HEK293 (cell line): ENCODE results near the gene COA8.

Source experiments
- CTCF ChIA-PET: fragments of 350-600 bp; formaldehyde crosslinking; extraction: SDS; loops from one replicate; lab custom pipeline; 2021; ENCODE audit warnings: antibody characterized with exemption; lab: Yijun Ruan, JAX
- POLR2A ChIA-PET: fragments of 300-600 bp; formaldehyde crosslinking; extraction: SDS; loops from one replicate; lab custom pipeline; 2020; ENCODE audit warnings: antibody characterized with exemption, inconsistent platforms; lab: Yijun Ruan, JAX
- H3K27ac ChIP-seq: fragments of 200-500 bp; sonication (Bioruptor generic); 2 replicates; pipeline ENCODE4 v1.5.1; 2014; ENCODE audit warnings: low read depth, low read length, control low read depth, inconsistent platforms; ENCODE audit errors: extremely low read depth
- H3K36me3 ChIP-seq, 2 experiments: fragments of 200-500 bp in 1 of 2; sonication (Bioruptor generic) in 1 of 2; 1 replicate in 1 of 2; 2 replicates in 1 of 2; pipeline ENCODE4 v1.5.1; 2014 to 2017; ENCODE audit warnings: inconsistent platforms in 2 of 2, low read length in 2 of 2; ENCODE audit not compliant: control insufficient read depth in 2 of 2, insufficient read depth in 1 of 2
- H3K4me1 ChIP-seq: fragments of 200-500 bp; sonication (Bioruptor generic); 2 replicates; pipeline ENCODE4 v1.5.1; 2014; ENCODE audit warnings: mild to moderate bottlenecking, low read length, inconsistent platforms; ENCODE audit not compliant: control insufficient read depth, insufficient read depth
- H3K4me3 ChIP-seq: 2 replicates; pipeline ENCODE4 v1.5.1; 2011; ENCODE audit warnings: low read depth, mild to moderate bottlenecking, control low read depth, low read length, moderate library complexity
- H3K9me3 ChIP-seq: fragments of 200-500 bp; sonication (Bioruptor generic); 2 replicates; pipeline ENCODE4 v1.5.1; 2014; ENCODE audit warnings: low read depth, low read length, inconsistent platforms; ENCODE audit not compliant: control insufficient read depth, insufficient read depth
- GFI1B ChIP-seq: fragments of 450-650 bp; formaldehyde crosslinking; IDR thresholded peaks from 2 replicates; pipeline ENCODE4 v1.5.1; 2016; ENCODE audit warnings: missing biosample characterization, missing genetic modification characterization
- GLI4 ChIP-seq: fragments of 450-650 bp; formaldehyde crosslinking; IDR thresholded peaks from 2 replicates; pipeline ENCODE4 v1.5.1; 2016; ENCODE audit warnings: missing biosample characterization, missing genetic modification characterization
- KLF1 ChIP-seq: fragments of 450-650 bp; formaldehyde crosslinking; IDR thresholded peaks from 2 replicates; pipeline ENCODE4 v1.5.1; 2016; ENCODE audit warnings: missing biosample characterization, missing genetic modification characterization
- KLF7 ChIP-seq: fragments of 450-650 bp; formaldehyde crosslinking; IDR thresholded peaks from 2 replicates; pipeline ENCODE4 v1.5.1; 2016; ENCODE audit warnings: missing biosample characterization, missing genetic modification characterization, borderline replicate concordance
- MYNN ChIP-seq: fragments of 450-650 bp; formaldehyde crosslinking; IDR thresholded peaks from 2 replicates; pipeline ENCODE4 v1.5.1; 2016; ENCODE audit warnings: missing biosample characterization, missing genetic modification characterization, borderline replicate concordance
- REPIN1 ChIP-seq: fragments of 450-650 bp; formaldehyde crosslinking; IDR thresholded peaks from 2 replicates; pipeline ENCODE4 v1.5.1; 2017; ENCODE audit warnings: missing biosample characterization, missing genetic modification characterization, low read depth
- ZFHX2 ChIP-seq: fragments of 450-650 bp; formaldehyde crosslinking; conservative IDR thresholded peaks from 2 replicates; pipeline ENCODE4 v1.5.1; 2016; ENCODE audit warnings: missing biosample characterization, missing genetic modification characterization
- ZNF140 ChIP-seq: fragments of 450-650 bp; formaldehyde crosslinking; IDR thresholded peaks from 2 replicates; pipeline ENCODE4 v1.5.1; 2016; ENCODE audit warnings: missing biosample characterization, missing genetic modification characterization
- ZNF391 ChIP-seq: fragments of 450-650 bp; formaldehyde crosslinking; IDR thresholded peaks from 2 replicates; pipeline ENCODE4 v1.5.1; 2016; ENCODE audit warnings: low read depth, missing biosample characterization, missing genetic modification characterization, borderline replicate concordance
- ZNF426 ChIP-seq: fragments of 450-650 bp; formaldehyde crosslinking; IDR thresholded peaks from 2 replicates; pipeline ENCODE4 v1.5.1; 2017; ENCODE audit warnings: missing biosample characterization, missing genetic modification characterization, mild to moderate bottlenecking, inconsistent platforms, moderate library complexity
- ZNF600 ChIP-seq: fragments of 450-650 bp; formaldehyde crosslinking; IDR thresholded peaks from 2 replicates; pipeline ENCODE4 v1.5.1; 2016; ENCODE audit warnings: missing biosample characterization, missing genetic modification characterization
- ZNF623 ChIP-seq: fragments of 450-650 bp; formaldehyde crosslinking; IDR thresholded peaks from 2 replicates; pipeline ENCODE4 v1.5.1; 2016; ENCODE audit warnings: missing biosample characterization, missing genetic modification characterization
- ZNF777 ChIP-seq: fragments of 450-650 bp; formaldehyde crosslinking; IDR thresholded peaks from 2 replicates; pipeline ENCODE4 v1.5.1; 2017; ENCODE audit warnings: missing biosample characterization, missing genetic modification characterization, borderline replicate concordance
- ZNF837 ChIP-seq: fragments of 450-650 bp; formaldehyde crosslinking; IDR thresholded peaks from 2 replicates; pipeline ENCODE4 v1.5.1; 2016; ENCODE audit warnings: missing biosample characterization, missing genetic modification characterization
- TF ChIP-seq, protein P1 (sequence below): fragments of 450-650 bp; formaldehyde crosslinking; conservative IDR thresholded peaks from 2 replicates; pipeline ENCODE4 v1.5.1; 2016; ENCODE audit warnings: low read depth, missing biosample characterization, missing genetic modification characterization
- TF ChIP-seq, protein P2 (sequence below): fragments of 450-650 bp; formaldehyde crosslinking; IDR thresholded peaks from 2 replicates; pipeline ENCODE4 v1.5.1; 2016; ENCODE audit warnings: missing biosample characterization, missing genetic modification characterization

Gene COA8

DNA sequence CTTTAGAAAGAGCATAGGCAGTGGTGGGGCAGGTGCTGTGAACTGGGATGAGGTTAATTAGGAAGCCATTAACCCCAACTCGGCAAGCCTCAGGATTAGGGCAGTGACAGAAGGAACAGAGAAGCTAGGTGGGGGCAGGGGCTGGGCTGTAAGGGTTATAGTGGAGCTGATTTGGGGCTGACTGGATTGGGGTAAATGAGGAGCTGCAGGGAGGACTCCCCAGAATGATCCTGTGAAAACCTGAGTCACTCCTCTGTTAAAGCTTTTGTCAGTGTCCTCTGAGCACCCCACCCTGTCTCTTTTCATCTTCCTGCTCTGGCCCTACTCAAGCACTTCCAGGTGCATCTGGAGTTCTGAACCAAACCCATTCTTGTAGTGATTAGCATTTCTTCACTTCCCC, 70.6 kb downstream of the COA8 start:
- ChIA-PET POLR2A (no interaction called here), CTCF (interaction anchor here (0.8 kb wide), 1 partner anchor 86 kb away, joined by 3 read pairs; no protein-coding TSS in a partner anchor)
- Histone ChIP-seq H3K4me1 (peaks cover 3% of the 10 kb centered on the region), H3K27ac (no peak overlapping the region), H3K4me3 (no peak overlapping the region), H3K36me3 (peaks cover 14 to 17% of the 10 kb centered on the region in 2 experiments; a peak in 2 of 3 replicates), H3K9me3 (no peaks in the 10 kb centered on the region)
- peak; percentile 31; the same call in 1 of the 2 replicates for TF ChIP-seq ZNF600 (tag by site-specific recombination)
- TF ChIP-seq KLF7 (tag by site-specific recombination), result no peak
- TF ChIP-seq, all 188 proteins: peak for 1

DNA sequence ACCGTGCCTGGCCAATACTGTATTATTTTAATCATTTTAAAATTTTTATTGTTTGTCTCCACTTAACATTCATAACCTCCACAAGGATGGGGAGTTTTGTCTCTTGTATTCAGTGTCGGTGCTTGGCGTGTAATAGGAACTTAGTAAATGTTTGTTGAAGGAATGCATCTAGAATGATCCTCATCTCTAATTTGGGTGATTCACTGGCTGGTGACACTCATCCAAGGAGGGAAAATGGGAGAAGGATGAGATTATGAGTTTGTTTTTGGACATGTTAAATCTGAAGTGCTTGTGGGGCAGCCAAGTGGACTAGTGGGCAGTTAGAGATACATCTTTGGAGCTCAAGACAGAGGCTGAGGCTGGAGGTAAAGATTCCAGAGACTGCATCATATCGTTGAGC, 71.4 kb downstream of the COA8 start:
- CTCF ChIA-PET, result interaction anchor here (0.6 kb wide), 2 partner anchors 16 to 79 kb away, joined by 4 to 6 read pairs; no protein-coding TSS in a partner anchor
- 0 out of 2 replicates have a peak overlapping the region, but pooled peaks have one; percentile 16 for H3K27ac ChIP-seq

DNA sequence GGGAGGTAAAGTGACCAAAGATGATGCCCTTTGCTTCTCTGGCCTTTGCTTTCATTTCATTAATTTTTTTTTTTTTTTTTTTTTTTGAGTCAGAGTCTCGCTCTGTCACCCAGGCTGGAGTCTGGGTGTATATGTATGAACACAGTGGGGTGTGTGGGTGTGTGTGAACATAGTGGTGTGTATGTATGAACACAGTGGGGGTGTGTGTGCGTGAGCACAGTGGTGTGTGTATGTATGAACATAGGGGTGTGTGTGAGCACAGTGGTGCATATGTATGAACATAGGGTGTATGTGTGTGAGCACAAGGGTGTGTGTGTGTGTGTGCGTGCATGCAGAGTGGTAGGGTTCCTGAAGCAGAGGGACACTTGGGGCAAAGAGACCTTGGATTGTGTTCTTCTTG, 75.8 kb downstream of the COA8 start:
- no peak overlapping the region for H3K27ac ChIP-seq
- H3K4me1 ChIP-seq, result no peaks in the 10 kb centered on the region
- TF ChIP-seq GFI1B (tag by site-specific recombination) (no peak), ZFHX2 (tag by site-specific recombination) (peak; percentile 46; the same call in 1 of the 2 replicates)
- TF ChIP-seq, protein P1, sequence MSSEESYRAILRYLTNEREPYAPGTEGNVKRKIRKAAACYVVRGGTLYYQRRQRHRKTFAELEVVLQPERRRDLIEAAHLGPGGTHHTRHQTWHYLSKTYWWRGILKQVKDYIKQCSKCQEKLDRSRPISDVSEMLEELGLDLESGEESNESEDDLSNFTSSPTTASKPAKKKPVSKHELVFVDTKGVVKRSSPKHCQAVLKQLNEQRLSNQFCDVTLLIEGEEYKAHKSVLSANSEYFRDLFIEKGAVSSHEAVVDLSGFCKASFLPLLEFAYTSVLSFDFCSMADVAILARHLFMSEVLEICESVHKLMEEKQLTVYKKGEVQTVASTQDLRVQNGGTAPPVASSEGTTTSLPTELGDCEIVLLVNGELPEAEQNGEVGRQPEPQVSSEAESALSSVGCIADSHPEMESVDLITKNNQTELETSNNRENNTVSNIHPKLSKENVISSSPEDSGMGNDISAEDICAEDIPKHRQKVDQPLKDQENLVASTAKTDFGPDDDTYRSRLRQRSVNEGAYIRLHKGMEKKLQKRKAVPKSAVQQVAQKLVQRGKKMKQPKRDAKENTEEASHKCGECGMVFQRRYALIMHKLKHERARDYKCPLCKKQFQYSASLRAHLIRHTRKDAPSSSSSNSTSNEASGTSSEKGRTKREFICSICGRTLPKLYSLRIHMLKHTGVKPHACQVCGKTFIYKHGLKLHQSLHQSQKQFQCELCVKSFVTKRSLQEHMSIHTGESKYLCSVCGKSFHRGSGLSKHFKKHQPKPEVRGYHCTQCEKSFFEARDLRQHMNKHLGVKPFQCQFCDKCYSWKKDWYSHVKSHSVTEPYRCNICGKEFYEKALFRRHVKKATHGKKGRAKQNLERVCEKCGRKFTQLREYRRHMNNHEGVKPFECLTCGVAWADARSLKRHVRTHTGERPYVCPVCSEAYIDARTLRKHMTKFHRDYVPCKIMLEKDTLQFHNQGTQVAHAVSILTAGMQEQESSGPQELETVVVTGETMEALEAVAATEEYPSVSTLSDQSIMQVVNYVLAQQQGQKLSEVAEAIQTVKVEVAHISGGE (tag by site-specific recombination), result no peak
- POLR2A ChIA-PET, result interaction anchor here (0.6 kb wide), 1 partner anchor 80 kb away, joined by 3 read pairs; no protein-coding TSS in a partner anchor
- H3K9me3 ChIP-seq, result no peaks in the 10 kb centered on the region
- no peak overlapping the region for H3K4me3 ChIP-seq
- CTCF ChIA-PET, result interaction anchor here (0.6 kb wide), 1 partner anchor 31 kb away, joined by 3 read pairs; no protein-coding TSS in a partner anchor
- H3K36me3 ChIP-seq, result peaks cover 18 to 21% of the 10 kb centered on the region in 2 experiments; a peak in 2 of 3 replicates

More for the DNA sequence above, 71.4 kb downstream of the COA8 start:
- POLR2A ChIA-PET, result no interaction called here
- peaks cover 17 to 18% of the 10 kb centered on the region in 2 experiments; a peak in 2 of 3 replicates for H3K36me3 ChIP-seq
- TF ChIP-seq ZNF777 (tag by site-specific recombination) (no peak), ZNF426 (tag by site-specific recombination) (no peak), ZNF140 (tag by site-specific recombination) (no peak), GLI4 (tag by site-specific recombination) (no peak), ZNF623 (tag by site-specific recombination) (no peak), ZNF837 (tag by site-specific recombination) (no peak), ZNF391 (tag by site-specific recombination) (no peak), REPIN1 (no peak), KLF1 (tag by site-specific recombination) (no peak), MYNN (tag by site-specific recombination) (no peak), GFI1B (tag by site-specific recombination) (no peak)
- TF ChIP-seq, protein P2, sequence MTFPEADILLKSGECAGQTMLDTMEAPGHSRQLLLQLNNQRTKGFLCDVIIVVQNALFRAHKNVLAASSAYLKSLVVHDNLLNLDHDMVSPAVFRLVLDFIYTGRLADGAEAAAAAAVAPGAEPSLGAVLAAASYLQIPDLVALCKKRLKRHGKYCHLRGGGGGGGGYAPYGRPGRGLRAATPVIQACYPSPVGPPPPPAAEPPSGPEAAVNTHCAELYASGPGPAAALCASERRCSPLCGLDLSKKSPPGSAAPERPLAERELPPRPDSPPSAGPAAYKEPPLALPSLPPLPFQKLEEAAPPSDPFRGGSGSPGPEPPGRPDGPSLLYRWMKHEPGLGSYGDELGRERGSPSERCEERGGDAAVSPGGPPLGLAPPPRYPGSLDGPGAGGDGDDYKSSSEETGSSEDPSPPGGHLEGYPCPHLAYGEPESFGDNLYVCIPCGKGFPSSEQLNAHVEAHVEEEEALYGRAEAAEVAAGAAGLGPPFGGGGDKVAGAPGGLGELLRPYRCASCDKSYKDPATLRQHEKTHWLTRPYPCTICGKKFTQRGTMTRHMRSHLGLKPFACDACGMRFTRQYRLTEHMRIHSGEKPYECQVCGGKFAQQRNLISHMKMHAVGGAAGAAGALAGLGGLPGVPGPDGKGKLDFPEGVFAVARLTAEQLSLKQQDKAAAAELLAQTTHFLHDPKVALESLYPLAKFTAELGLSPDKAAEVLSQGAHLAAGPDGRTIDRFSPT (tag by site-specific recombination), result no peak
- peaks cover 3% of the 10 kb centered on the region for H3K4me1 ChIP-seq
- H3K4me3 ChIP-seq, result no peak overlapping the region
- H3K9me3 ChIP-seq, result no peaks in the 10 kb centered on the region
